GM12872 (cell line): ENCODE data around the gene SHISA9.

Source experiments
- TF ChIP-seq, protein P1 (sequence below): IDR thresholded peaks from 3 replicates; pipeline ENCODE4 v1.5.1; 2011; ENCODE audit warnings: low read depth, mild to moderate bottlenecking, low read length, moderate library complexity; ENCODE audit not compliant: insufficient read depth

The SHISA9 gene

GRCh38 chr16:12906765-12907516, 5.5 kb downstream of the SHISA9 start:
- TF ChIP-seq, protein P1, sequence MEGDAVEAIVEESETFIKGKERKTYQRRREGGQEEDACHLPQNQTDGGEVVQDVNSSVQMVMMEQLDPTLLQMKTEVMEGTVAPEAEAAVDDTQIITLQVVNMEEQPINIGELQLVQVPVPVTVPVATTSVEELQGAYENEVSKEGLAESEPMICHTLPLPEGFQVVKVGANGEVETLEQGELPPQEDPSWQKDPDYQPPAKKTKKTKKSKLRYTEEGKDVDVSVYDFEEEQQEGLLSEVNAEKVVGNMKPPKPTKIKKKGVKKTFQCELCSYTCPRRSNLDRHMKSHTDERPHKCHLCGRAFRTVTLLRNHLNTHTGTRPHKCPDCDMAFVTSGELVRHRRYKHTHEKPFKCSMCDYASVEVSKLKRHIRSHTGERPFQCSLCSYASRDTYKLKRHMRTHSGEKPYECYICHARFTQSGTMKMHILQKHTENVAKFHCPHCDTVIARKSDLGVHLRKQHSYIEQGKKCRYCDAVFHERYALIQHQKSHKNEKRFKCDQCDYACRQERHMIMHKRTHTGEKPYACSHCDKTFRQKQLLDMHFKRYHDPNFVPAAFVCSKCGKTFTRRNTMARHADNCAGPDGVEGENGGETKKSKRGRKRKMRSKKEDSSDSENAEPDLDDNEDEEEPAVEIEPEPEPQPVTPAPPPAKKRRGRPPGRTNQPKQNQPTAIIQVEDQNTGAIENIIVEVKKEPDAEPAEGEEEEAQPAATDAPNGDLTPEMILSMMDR = no peak

GRCh38 chr16:12907670-12908233, 6.4 kb downstream of the SHISA9 start:
- TF ChIP-seq, protein P1 = peak; percentile 46; the same call in 1 of the 3 replicates

- TF ChIP-seq, protein P1 = no peak
These were observed 15.8 kb downstream of the SHISA9 start for GRCh38 chr16:12917246-12917645.

- TF ChIP-seq, protein P1 = no peak
These were observed 16.3 kb downstream of the SHISA9 start for GRCh38 chr16:12917653-12918052.

DNA sequence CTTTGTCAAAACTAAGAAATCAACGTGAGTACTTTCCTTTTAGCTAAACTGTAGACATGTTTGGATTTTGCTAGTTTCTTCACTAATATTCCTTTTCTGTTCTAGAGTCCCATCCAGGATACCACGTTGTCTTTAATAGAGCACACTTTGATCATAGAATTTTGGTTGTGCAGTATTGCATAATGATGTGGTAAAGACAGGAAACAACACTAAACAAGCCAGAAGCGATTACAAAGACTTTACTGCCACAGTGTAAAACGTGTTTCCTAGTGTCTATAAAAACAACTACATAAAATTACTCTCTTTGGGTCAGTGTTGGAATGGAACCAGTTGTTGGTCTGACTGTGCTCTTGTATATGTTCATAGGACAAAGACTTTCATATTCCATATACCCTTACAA, 19.3 kb downstream of the SHISA9 start:
- TF ChIP-seq, protein P1 = no peak

GRCh38 chr16:12925026-12925800, 23.8 kb downstream of the SHISA9 start:
- TF ChIP-seq, protein P1 = no peak

DNA sequence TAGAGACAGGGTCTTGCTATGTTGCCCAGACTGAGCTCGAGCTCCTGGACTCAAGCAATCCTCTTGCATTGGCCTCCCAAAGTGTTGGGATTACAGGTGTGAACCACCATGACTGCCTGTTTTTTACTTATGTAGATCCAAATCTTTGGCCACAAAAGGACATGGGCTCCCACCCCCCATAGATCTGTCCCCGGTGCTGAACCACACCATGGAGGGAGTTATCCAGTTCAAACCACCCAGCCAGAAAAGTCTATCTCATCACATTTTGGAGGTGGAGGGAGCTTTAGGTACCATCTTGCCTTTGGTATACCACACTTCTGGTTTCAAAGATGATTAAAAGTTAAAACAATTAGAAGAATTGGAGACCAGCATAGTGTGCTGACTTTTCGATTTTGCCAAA, 26.2 kb downstream of the SHISA9 start:
- TF ChIP-seq, protein P1 = no peak
